GM12892 (cell line): Measurements from ENCODE around the gene FSTL4.

Source experiments
- POLR2A ChIP-seq: IDR thresholded peaks from 2 replicates; pipeline ENCODE4 v1.6.1; 2011; ENCODE audit warnings: low read depth, low read length, control low read depth
- TAF1 ChIP-seq: IDR thresholded peaks from 2 replicates; pipeline ENCODE4 v1.6.1; 2011; ENCODE audit warnings: low read depth, mild to moderate bottlenecking, control low read depth, low read length, borderline replicate concordance

- no peak for TF ChIP-seq TAF1
- TF ChIP-seq POLR2A = no peak
Observed at GRCh38 chr5:133232435-133232834, 379.9 kb downstream of the FSTL4 start.
